HG03103 (cell line): ENCODE results near the gene OR4X2.
"Not testable (repeated sequence)": the region's sequence is repeated elsewhere in the genome, so short reads cannot be mapped to it uniquely, and the experiment has no call there.

Experiments
- ATAC-seq: cut with Tn5 transposase; IDR thresholded peaks from one replicate; pipeline ENCODE4 v1.9.1; 2021; ENCODE audit warnings: low read depth; ENCODE audit not compliant: unreplicated experiment

The OR4X2 gene

GRCh38 chr11:48244804-48245203, at the start of gene OR4X2:
Gene OR4X2 (plus strand): TSS chr11:48245104. CDS start chr11:48245104, 0 bp downstream.
- ATAC-seq, result no peak

DNA sequence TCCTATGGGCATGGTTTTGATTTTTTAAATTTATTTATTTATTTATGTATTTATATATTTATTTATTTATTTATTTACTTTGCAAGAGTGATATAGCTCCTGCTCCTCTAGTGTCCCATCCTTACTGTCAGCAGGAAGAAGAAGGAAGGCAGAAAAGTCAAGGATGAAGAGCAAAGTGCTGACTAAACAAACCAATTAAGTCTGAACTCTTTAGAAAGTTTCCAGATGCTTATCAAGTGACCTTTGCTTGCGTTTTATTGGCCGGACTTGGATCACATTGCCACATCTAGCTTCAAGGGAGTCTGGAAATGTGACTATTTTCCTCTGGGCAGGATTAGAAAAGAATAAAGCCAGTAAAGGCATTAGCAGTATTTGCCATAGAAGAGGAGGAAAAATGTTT, 37.0 kb upstream of the OR4X2 start:
- ATAC-seq, result no peak

DNA sequence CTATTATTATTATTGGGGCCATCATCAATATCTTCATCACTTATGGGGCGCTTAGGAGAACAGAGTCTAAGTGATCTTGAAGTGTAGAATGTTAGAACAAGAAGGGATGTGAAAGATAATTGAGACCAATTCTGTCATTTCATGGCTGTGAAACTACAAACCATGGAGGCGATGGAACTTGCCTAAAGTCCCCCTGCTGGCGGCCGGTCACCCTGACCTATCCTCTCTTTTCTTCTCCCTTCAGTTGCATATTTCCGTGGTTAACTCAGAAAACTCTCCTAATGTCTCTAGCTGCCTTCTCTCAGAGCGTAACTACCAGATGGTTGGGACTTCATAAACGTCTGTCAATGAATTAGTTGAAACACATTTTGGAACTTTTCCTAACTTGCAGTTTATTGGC, 34.9 kb upstream of the OR4X2 start:
- ATAC-seq, result no peak

DNA sequence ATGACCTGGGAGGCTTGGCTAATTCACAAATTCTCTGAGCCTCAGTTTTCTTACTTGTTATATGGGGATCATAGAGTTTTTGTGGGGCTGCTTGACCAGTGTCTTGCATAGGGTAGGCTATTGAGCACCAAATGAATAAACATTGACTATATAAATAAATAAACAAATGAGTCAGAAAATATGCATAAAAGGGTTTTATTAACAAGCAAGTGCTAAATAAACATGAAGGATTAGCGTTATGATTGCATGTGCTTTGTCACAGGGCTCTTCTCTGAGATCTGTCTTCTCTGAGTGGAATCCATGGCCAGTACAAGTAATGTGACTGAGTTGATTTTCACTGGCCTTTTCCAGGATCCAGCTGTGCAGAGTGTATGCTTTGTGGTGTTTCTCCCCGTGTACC, 28.4 kb upstream of the OR4X2 start, which contains the start of gene OR4B1:
Gene OR4B1, plus strand, starts transcription at position 301 of the 400 bp plus-strand sequence. Its CDS starts 0 bp downstream, at position 301.
- ATAC-seq, result no peak

- no peak for ATAC-seq
These were observed 16.1 kb upstream of the OR4X2 start for GRCh38 chr11:48228761-48229160.

- ATAC-seq, result not testable (repeated sequence)
These were observed 14.8 kb upstream of the OR4X2 start for GRCh38 chr11:48230057-48230456.

DNA sequence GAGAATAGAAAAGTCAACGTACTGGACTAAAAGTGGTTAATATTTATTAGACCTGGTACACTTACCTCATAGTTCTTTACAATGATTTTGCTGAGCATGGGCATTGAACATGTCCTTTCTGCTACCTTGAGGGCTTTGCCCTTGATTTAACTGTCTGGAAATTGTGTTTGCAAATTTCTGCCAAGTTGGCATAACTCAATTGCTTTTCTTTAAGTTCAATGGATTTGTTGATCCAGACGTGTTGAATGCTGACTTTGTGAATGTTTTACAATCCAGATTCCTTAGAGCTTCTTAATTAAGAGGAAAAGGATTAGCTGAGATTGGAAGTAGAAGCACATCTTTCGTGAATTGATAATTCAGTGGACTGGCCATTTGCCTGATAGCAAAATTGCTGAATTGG, 7.2 kb upstream of the OR4X2 start:
- ATAC-seq, result no peak

- ATAC-seq, result no peak
These were observed 2.4 kb upstream of the OR4X2 start for GRCh38 chr11:48242501-48242900.

DNA sequence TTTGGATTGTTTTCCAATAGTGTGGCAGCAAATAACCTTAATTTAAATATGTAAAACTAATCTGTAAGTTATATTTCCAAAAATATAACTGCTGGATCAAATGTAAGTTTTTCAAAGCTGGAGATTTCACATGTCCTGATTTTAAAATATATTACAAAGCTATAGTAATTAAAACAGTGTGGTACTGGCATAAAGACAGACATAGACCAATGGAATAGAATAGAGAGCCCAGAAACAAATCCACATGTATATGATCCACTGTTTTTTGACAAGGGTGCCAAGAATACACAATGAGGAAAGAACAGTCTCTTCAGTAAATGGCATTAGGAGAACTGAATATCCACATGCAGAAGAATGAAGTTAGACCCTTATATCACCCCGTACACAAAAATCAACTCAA, 4.0 kb downstream of the OR4X2 start:
- ATAC-seq, result no peak

- no peak for ATAC-seq
These were observed 16.7 kb downstream of the OR4X2 start for GRCh38 chr11:48261600-48261999.

DNA sequence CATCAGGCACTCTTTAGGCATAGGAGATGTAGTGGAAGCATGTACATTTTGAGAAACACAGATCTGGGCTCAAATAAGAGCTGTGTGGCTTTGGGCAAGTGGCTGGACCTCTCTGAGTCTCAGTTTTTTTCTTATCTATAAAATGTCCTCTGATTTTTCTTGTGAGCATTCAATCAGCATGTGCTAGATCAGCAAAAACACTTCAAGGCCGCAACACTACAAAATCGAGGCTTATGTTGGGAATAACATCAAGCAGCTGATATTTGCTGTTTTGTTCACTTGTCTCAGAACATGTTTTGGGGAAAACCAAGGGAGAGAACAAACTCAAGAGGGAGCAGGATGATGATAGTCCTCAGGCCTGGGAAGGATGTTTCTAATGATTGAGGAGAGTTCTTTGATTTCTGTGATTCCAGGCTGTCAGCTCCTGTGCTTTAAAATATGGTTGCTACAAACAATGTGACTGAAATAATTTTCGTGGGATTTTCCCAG, 18.6 kb downstream of the OR4X2 start, which contains the start of gene OR4X1:
Gene OR4X1, plus strand, starts transcription at position 439 of the 489 bp plus-strand sequence. Its CDS starts 0 bp downstream, at position 439.
- ATAC-seq, result no peak

DNA sequence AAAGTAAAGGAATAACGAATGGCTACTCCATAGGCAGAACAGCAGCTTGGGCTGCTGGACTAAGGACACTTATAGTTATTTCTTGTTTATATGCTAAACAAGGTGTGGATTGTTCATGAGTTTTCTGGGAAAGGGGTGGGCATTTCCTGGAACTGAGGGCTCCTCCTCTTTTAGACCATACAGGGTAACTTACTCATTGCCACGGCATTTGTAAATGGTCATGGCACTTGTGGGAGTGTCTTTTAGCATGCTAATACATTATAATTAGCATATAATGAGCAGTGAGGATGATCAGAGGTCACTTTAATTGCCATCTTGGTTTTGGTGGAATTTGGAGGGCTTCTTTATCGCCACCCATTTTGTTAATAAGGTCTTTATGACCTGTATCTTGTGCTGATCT, 25.7 kb downstream of the OR4X2 start:
- no peak for ATAC-seq

- ATAC-seq, result no peak
These were observed 27.7 kb downstream of the OR4X2 start for GRCh38 chr11:48272606-48273005.
